ENCODE results near the gene ARL2.
"Not testable (repeated sequence)": the region's sequence is repeated elsewhere in the genome, so short reads cannot be mapped to it uniquely, and the experiment has no call there.

Gene ARL2

GRCh38 chr11:64996710-64997380 is 17.1 kb upstream of the ARL2 start, which contains the start of gene BATF2:
TSS of gene BATF2 (minus strand) at chr11:64996971. CDS start at chr11:64996914, 57 bp downstream.
- peaks cover 23% of the 10 kb centered on the region for H3K4me1 Mint-ChIP-seq (ENCODE audit: low read depth)
- peaks cover 1% of the 10 kb centered on the region for H3K36me3 Mint-ChIP-seq (ENCODE audit: low read depth)
- no peaks in the 10 kb centered on the region for H3K9me3 Mint-ChIP-seq
- no peak within 1 kb of the TSS for H3K4me3 Mint-ChIP-seq
- no peaks in the 10 kb centered on the region for H3K27me3 Mint-ChIP-seq (ENCODE audit: low read depth)
- peak within 1 kb of the TSS; percentile 50 for H3K27ac Mint-ChIP-seq

- Mint-ChIP-seq H3K27me3 (ENCODE audit: low read depth) (no peaks in the 10 kb centered on the region), H3K36me3 (ENCODE audit: low read depth) (peaks cover 1% of the 10 kb centered on the region), H3K4me3 (peak overlapping the region; percentile 8), H3K9me3 (no peaks in the 10 kb centered on the region), H3K4me1 (ENCODE audit: low read depth) (peaks cover 23% of the 10 kb centered on the region), H3K27ac (peak overlapping the region; percentile 75)
Measured at GRCh38 chr11:64998141-64998540, 15.8 kb upstream of the ARL2 start.

DNA sequence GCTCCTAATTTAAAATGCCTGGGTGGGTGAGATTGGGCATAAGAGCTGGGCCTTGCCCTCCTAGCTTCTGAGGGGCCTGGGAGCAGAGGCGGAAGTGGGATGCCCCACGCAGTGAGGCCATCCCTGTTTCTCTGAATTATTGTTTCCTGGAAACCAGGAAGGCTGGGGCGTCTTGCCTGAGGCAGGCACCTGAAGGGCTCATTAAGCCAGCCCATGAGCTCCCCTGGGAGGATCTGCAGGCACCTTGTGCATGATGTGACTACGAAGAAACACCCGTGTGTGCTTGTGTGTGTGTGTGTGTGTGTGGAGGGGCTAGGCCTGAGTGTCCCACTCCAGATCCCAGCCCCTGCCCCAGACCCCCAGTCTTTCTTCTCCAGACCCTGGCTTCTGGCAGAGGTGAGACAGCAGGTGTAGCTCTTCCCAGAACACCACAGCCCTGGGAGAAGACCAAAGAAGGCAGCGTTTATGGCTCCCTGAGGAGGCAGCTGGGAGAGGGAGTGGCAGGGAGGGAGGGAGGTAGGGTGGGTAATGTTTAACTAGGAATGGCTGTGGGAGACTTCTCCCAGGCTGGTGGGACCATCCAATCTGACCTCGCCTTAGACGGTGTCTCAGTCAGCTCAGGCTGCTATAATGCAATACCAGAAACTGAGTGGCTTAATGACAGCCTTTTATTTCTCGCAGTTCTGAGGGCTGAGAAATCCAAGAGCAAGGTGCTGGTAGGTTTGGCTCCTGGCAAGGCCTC is 15.1 kb upstream of the ARL2 start:
- Mint-ChIP-seq H3K36me3 (ENCODE audit: low read depth) (peaks cover 1% of the 10 kb centered on the region), H3K27ac (peak overlapping the region; percentile 75), H3K4me3 (peak overlapping the region; percentile 8), H3K9me3 (no peaks in the 10 kb centered on the region), H3K27me3 (ENCODE audit: low read depth) (no peaks in the 10 kb centered on the region), H3K4me1 (ENCODE audit: low read depth) (peaks cover 23% of the 10 kb centered on the region)

GRCh38 chr11:64999478-64999877 is 14.5 kb upstream of the ARL2 start:
- no peak overlapping the region for H3K27ac Mint-ChIP-seq
- H3K4me1 Mint-ChIP-seq (ENCODE audit: low read depth) = peaks cover 23% of the 10 kb centered on the region
- H3K4me3 Mint-ChIP-seq = no peak overlapping the region

DNA sequence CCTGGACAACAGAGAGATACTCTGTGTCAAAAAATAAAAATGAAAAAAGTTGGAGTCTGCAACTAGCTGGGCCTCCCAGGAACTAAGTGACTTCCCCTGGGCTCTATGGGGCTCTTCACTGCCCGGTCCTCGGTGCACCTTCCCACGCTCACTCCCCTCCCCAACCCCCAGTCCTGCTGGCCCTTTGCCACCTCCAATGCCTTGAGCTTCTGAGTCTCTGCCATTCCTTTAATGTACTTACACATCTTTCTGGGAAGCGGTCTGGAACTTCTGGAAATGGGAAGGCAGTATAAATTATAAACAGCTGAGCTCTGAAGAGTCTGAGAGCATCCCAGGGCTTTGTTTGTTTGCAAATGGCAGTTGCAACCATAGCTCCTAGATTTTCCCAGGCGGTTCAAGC is 11.3 kb upstream of the ARL2 start:
- H3K4me3 Mint-ChIP-seq = no peak overlapping the region
- H3K27me3 Mint-ChIP-seq (ENCODE audit: low read depth) = no peaks in the 10 kb centered on the region
- H3K27ac Mint-ChIP-seq = no peak overlapping the region
- H3K9me3 Mint-ChIP-seq = no peaks in the 10 kb centered on the region
- peaks cover 13% of the 10 kb centered on the region for H3K4me1 Mint-ChIP-seq (ENCODE audit: low read depth)
- H3K36me3 Mint-ChIP-seq (ENCODE audit: low read depth) = peaks cover 1% of the 10 kb centered on the region

More at GRCh38 chr11:64999478-64999877, 14.5 kb upstream of the ARL2 start:
- H3K27me3 Mint-ChIP-seq (ENCODE audit: low read depth) = no peaks in the 10 kb centered on the region
- no peaks in the 10 kb centered on the region for H3K9me3 Mint-ChIP-seq
- H3K36me3 Mint-ChIP-seq (ENCODE audit: low read depth) = peaks cover 1% of the 10 kb centered on the region

DNA sequence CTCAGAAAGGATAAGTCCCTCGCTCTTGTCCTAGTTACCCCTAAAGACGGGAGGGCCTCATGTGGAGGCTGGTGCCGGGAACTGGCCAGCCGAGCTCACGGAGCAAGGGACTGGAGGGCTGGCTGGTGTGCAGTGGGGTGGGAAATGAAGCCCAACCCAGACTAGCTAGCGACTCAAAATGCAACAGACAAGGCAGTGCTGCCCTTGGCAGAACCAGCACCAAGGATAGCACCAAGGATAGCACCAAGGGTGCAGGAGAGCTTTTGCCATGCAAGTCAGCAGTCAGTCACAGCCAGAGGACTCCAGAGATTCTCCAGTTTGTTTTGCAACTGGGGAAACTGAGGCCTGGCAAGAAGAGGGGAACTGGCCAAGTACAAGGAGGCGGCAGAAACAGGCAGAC is 10.7 kb upstream of the ARL2 start:
- Mint-ChIP-seq H3K4me1 (ENCODE audit: low read depth) (peaks cover 9% of the 10 kb centered on the region), H3K27me3 (ENCODE audit: low read depth) (no peaks in the 10 kb centered on the region), H3K27ac (no peak overlapping the region), H3K36me3 (ENCODE audit: low read depth) (peaks cover under 1% of the 10 kb centered on the region), H3K4me3 (no peak overlapping the region), H3K9me3 (no peaks in the 10 kb centered on the region)

DNA sequence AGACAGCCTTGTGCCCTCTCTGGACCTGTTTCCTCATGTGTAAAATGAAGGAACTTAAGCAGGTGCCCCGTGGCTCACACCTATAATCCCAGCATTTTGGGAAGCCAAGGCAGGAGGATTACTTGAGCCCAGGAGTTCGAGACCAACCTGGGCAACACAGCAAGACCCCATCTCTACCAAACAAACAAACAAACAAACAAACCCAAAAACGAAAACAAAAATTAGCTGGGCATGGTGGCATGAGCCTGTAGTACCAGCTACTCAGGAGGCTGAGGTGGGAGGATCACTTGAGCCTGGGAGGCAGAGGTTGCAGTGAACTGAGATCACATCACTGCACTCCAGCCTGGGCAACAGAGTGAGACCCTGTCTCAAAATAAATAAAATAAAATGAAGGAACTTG is 10.0 kb upstream of the ARL2 start:
- not testable (repeated sequence) for H3K27me3 Mint-ChIP-seq (ENCODE audit: low read depth); H3K9me3 Mint-ChIP-seq; H3K36me3 Mint-ChIP-seq (ENCODE audit: low read depth); H3K4me1 Mint-ChIP-seq (ENCODE audit: low read depth); H3K27ac Mint-ChIP-seq; H3K4me3 Mint-ChIP-seq

DNA sequence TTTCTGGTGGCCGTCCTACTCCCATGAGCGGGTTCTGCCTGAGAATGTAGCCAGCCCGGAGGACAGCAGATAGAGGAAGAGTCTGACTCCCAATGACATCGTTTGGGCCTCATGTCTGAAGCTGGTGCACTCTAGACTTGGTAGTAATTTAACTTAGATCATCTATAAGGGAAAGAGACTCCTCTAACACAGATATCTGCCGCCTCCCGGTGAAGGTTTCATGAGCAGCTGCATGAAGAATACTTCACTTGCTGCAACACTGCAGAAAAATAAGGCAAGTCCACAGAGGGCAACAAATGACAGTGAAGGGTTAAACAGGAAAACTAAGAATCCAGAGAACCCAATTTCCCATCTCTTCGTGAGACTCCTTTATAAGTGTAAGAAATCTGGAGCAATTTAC is 5.9 kb upstream of the ARL2 start:
- H3K27ac Mint-ChIP-seq = no peak overlapping the region
- peaks cover 3% of the 10 kb centered on the region for H3K4me1 Mint-ChIP-seq (ENCODE audit: low read depth)
- no peak overlapping the region for H3K4me3 Mint-ChIP-seq
- no peaks in the 10 kb centered on the region for H3K9me3 Mint-ChIP-seq
- no peaks in the 10 kb centered on the region for H3K27me3 Mint-ChIP-seq (ENCODE audit: low read depth)
- no peaks in the 10 kb centered on the region for H3K36me3 Mint-ChIP-seq (ENCODE audit: low read depth)

- Mint-ChIP-seq H3K36me3 (ENCODE audit: low read depth) (no peaks in the 10 kb centered on the region), H3K27ac (no peak overlapping the region), H3K27me3 (ENCODE audit: low read depth) (no peaks in the 10 kb centered on the region), H3K4me1 (ENCODE audit: low read depth) (peaks cover 9% of the 10 kb centered on the region), H3K4me3 (no peak overlapping the region), H3K9me3 (no peaks in the 10 kb centered on the region)
Measured at GRCh38 chr11:65008873-65009272, 5.1 kb upstream of the ARL2 start.

DNA sequence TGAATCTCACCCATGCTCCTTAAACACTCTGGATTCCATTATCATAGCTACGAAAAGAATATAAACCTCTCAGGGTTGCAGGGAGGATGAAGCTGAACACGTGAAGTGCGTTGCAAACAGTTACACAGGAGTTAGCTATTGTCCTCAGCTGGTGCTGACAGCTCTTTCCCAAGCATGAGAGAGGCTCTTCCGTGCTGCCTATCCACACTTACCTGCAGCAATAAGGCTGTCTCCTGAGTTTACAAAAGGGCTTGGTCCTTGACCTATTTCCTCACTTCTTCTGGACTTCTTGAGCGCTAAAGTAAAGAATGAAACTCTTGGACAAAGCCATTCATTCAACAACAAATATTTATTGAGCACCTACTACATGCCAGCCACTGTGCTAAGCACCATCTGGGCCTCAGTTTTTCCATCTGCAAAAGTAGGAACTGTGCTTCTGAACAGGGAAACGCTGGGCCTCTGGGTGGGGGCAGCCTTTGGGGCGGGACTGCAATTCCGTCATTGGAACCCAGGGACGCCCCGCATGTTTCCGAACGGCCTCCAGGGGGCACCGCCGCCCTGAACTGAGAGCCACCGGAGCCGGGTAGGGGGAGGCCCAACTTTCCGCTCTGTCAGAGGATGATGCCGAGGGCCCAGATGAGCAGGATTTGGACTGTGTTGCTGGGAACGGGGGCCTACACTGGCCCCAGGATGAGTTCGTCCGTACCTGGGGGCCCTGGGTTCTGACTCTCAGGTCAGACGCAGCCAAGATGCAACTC is 651 bp upstream of the ARL2 start:
- peak overlapping the region; percentile 88 for H3K4me3 Mint-ChIP-seq
- no peaks in the 10 kb centered on the region for H3K27me3 Mint-ChIP-seq (ENCODE audit: low read depth)
- peak overlapping the region; percentile 96 for H3K27ac Mint-ChIP-seq
- H3K4me1 Mint-ChIP-seq (ENCODE audit: low read depth) = peaks cover 22% of the 10 kb centered on the region
- H3K9me3 Mint-ChIP-seq = no peaks in the 10 kb centered on the region
- peaks cover 11% of the 10 kb centered on the region for H3K36me3 Mint-ChIP-seq (ENCODE audit: low read depth)

- H3K4me1 Mint-ChIP-seq (ENCODE audit: low read depth) = peaks cover 22% of the 10 kb centered on the region
- no peaks in the 10 kb centered on the region for H3K27me3 Mint-ChIP-seq (ENCODE audit: low read depth)
- H3K4me3 Mint-ChIP-seq = peak overlapping the region; percentile 89
- peak overlapping the region; percentile 90 for H3K27ac Mint-ChIP-seq
- H3K9me3 Mint-ChIP-seq = no peaks in the 10 kb centered on the region
- H3K36me3 Mint-ChIP-seq (ENCODE audit: low read depth) = peaks cover 12% of the 10 kb centered on the region
Measured at GRCh38 chr11:65014726-65015227, 817 bp downstream of the ARL2 start.

GRCh38 chr11:65016705-65017104 is 2.7 kb downstream of the ARL2 start:
- Mint-ChIP-seq H3K4me3 (no peak overlapping the region), H3K4me1 (ENCODE audit: low read depth) (peaks cover 22% of the 10 kb centered on the region), H3K27ac (no peak overlapping the region), H3K27me3 (ENCODE audit: low read depth) (no peaks in the 10 kb centered on the region), H3K9me3 (no peaks in the 10 kb centered on the region), H3K36me3 (ENCODE audit: low read depth) (peaks cover 16% of the 10 kb centered on the region)

DNA sequence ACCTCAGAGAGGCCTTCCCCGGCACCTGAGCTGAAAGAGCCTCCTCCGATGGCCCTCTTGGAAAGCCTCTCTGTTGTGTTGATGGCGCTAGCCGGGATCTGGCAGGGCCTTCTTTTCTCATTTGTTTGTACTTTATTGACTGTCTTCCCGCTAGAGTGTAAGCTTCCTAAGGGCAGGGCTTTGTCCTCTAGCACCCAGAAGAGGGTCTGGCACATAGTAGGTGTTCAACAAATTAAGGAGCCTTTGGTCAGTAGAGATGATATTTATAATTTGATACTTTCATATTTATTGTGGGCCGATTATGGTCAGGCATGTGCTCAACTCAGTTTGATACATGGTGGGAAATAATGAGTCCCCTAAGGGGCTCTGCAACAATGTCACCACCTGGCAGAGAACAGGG is 4.0 kb downstream of the ARL2 start:
- Mint-ChIP-seq H3K36me3 (ENCODE audit: low read depth) (peaks cover 18% of the 10 kb centered on the region), H3K27ac (no peak overlapping the region), H3K9me3 (no peaks in the 10 kb centered on the region), H3K27me3 (ENCODE audit: low read depth) (no peaks in the 10 kb centered on the region), H3K4me1 (ENCODE audit: low read depth) (peaks cover 20% of the 10 kb centered on the region), H3K4me3 (no peak overlapping the region)

DNA sequence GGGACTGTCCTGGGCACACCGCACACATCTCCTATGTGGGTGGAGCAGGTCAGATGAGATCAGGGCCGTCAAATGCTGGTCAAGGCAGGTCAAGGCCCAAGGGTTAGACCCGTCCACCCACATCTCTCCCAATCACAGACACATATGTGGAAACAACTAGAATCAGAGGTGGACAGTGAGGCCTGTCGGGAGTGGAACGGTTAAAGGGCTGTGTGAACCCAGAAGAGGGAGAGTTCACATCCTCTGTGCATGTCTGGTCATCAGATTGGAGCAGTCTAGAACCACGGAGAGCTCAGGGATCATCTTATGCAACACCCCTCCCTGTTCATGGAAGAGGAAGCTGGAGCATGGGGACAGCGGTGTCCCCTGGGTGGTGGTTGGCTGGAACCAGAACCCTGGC is 5.9 kb downstream of the ARL2 start:
- Mint-ChIP-seq H3K27me3 (ENCODE audit: low read depth) (no peaks in the 10 kb centered on the region), H3K4me1 (ENCODE audit: low read depth) (peaks cover 14% of the 10 kb centered on the region), H3K4me3 (no peak overlapping the region), H3K27ac (no peak overlapping the region), H3K9me3 (no peaks in the 10 kb centered on the region), H3K36me3 (ENCODE audit: low read depth) (peaks cover 18% of the 10 kb centered on the region)
